Measurements from ENCODE around the gene UBE3B.
"Not testable (repeated sequence)": the region's sequence is repeated elsewhere in the genome, so short reads cannot be mapped to it uniquely, and the experiment has no call there.

The UBE3B gene

DNA sequence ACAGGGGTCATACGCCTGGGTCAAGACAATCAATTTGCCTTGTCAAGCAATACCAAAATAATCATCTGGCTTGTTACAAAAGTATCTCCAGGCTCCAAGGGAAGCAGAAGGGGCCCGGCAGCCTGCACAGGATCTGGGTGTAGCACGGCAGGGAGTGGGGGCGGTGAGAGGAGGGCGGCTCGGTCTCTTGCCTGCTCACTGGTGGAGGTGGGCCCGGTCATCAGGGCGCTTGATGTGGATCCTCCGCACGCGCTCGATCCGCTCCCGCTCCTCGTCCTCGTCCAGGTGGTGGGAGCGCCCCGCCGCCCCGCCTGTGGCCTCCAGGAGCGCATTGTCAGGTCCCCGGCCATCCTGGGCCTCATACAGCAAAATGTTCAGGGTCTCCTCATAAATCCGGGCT lies 26.0 kb upstream of the UBE3B start:
- no peak for DNase-seq

DNA sequence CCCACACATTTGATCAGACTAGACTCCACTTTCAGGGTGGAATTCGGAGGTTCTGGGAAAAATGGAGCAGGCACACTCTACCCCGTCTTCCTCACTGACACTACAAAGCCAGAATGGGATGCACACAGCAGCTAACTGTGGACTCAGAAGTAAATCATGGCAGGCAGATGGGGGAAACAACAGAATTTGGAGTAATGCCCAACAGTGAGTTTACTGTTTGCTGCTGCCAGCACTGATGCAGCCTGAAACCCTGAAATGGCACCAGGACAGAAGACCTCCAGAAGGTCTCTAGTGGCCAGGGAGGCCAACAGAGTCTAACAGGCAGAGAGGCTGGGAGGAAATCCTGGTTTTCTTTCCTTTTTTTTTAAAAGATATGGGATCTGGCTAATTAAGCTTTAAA lies 24.9 kb upstream of the UBE3B start:
- no peak for DNase-seq

DNA sequence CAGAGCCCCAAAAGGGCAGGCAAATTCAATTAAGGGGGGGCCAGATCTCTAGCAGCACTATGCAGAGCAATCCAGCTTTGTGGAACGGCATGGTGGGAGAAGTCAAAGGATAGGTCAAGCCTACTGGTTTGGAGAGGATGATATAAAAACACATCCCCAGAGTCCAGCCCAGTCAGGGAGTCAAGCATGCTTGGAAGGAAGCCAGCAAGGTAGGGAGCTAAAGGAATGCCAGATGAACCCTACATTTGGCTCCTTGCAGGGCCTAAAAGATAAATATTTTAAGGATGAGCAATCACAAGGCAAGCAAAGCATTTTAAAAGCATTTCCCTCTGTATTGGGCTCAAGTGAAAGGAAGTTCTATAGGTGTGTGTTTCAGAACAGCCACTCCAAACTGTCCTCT lies 21.7 kb upstream of the UBE3B start:
- DNase-seq = no peak

DNA sequence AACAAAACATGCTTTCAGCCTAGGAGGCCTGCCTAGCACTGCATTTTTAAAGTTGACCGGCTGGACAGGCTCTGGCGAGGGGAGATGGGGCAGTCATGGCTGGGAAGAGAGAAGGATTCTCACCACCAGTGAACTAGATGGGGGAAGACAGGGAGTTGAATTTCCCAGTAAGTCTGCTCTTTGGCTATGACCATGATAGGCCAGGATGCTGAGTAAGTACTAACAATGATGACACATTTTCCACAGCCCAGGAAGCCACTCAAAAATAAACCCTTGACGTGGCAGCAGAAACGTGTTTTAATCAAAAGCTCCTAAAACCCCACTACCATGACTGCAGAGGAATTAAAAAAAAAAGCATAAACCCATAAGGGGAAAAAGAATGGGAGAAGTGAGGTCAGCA lies 19.3 kb upstream of the UBE3B start:
- DNase-seq = no peak

DNA sequence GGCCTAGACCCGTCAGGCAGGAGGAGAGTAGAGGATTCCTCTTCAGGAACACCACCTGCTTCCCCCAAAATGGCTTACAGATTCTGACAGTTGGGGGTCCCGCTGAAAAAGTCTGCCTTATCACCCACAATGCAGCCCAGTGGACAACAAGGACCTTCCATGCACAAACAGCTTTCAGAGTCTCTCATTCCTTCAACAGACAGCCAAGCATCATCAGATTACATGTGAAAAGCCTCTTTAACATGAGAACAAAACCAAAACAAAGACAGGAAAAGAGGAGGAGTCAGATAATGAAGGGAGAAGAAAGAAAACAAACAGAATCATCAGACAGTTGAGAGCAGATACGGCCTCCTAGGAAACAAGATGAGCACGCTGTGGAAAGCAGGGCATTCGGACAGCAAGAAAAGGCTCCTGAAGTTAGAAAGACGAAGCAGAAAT lies 18.6 kb upstream of the UBE3B start:
- no peak for DNase-seq

DNA sequence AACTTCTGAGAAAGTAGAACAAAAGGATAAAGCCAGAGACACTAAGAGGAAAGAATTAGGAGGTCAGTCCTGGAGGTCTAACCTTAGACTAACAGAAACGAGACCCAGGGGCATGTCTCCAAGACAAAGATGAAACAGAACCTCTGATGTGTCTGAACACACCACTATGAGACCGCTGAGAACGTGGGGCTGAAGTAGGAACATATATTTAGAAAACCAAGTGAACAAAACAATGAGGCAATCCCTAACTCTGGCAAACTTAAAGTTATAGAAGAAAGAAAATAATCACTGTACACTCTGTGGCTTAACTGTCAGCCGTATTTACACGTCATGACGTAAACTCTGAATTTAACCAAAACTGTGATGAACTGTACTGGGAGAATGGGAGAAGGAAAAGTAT lies 18.2 kb upstream of the UBE3B start:
- no peak for DNase-seq

DNA sequence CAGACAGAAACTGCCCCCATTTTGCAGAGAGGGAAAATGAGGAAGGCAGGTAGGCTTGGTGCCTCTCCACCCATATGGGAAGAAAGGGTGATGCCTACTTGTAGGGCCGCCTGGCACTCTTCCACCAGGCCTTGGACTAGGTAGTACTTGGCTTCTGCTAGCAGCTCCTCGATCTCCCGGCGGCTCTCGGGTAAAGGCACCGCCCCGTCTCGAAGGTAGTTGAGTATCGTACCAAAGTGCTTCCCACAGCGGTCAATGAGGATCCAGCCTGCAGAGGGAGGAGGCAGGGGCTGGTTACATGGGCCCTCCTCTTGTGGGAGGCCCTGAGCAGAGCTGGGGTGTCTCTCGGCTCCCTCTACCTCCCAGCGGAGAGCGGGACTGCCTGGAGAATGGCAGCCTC lies 16.9 kb upstream of the UBE3B start:
- DNase-seq = no peak

DNA sequence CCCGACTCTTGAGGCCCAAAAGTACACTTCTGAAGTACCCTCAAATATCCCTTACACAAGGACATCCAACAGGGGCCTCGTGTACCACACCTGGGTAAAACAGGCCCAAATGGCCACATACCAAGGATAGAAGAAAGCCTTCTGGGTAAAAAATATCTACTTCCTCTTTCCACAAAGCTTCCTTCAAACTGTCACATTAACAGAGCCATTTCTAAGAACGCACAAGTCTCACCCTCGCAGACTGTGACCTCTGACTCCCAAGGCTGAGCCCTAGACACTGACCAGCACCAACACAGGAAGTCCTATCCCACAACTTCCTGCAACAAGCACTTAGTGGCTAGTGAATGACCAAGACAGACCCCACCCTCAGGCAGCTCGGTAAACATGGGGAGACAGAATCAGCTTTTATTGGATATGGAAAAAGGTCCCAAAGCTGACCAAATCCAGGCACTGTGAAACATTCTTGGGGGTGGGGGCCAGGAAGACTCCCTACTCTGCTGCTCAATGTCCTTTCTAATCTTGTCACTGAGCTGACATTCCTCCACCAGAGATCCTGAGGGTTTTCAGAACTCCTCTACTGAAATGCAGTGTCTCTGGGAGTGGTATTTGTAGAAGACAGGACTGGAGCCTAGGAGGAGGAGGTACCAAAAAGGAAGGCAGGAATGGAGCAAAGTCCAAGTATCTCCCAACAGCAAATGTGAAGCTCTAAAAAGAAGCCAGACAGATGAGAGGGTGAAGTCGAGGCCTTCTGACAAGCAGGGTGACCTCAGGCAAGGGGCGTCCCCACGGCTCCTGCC lies 16.2 kb upstream of the UBE3B start:
- peak; percentile 20 for DNase-seq

DNA sequence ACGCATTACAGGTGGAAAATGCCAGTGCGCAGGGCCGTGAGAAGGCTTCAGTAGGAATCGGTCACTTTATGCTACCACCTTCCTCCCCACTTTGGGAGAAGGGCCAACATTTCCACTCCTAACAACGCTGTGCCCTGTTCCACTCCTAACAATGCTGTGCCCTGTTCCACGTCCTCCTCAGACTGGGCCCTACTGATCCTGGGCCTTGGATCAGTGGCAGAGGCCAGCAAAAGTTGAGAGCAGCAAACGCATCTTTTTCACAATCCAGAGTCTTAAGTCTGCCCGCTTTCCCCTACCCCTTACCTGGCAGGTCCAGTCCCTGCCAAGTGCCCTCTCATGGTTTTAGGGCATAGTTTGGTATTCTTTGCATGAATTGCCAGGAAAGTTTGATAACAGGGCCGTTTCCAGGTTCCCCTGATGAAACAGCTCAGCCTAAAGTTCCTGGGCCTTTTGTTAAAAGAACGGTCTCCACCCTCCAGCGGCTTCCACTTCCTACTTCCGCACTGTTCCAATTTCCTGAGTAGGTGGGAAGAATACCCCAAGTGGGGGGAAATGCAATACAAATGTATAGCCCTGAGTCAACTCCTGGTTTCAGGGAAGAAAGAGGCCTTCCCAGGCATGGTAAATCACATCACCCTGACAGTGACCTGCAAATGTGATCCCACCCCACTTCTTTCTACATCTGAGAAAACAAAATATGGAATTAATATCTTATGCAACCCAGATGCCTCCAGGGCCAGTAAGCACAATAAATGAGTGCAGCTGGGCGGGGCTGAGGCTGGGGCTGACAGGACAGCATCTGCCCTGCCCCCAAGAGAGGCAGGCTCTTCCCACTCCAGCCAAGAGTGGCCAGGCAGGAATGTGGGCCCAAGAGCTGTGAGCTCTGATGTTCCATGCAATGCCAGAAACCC lies 15.3 kb upstream of the UBE3B start:
- DNase-seq = no peak

DNA sequence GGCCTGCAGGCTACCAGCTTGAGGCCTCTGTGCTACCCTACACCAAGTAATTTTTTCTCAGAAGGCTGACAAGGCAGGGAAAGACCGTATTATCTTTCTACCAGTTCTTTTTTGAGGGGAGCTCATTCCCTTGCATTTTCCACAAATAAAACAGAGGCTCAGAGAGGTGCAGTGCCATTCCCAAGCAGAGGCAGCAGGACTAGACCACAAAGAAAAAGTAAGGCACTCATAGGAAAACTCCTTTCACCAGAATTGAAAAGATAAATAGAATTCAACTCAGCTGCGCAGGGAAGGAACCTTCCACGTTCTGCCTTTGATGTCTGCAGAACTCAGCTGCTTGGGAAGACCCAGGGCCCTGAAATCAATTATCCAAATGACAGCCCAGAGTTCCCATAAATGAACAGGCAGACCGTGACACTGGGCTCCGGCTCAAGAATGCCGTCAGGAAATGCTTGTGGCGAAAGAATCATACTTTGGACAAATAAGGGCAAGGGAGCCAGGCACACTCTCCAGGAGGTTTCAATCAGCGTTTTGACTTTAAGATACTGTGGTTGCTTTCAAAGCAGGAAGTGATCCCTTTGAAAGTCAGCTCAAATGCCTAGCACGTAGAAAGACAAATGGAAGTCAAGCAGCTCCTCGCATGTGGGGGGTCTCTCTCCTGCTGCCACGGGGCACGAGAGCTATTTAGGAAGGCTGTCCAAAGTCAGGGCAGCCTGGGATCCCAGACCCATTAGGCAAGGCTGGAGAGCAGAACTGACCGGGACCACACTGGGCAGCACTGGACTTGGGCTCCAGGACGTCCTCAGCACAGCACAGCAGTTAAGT lies 14.4 kb upstream of the UBE3B start:
- DNase-seq = no peak

DNA sequence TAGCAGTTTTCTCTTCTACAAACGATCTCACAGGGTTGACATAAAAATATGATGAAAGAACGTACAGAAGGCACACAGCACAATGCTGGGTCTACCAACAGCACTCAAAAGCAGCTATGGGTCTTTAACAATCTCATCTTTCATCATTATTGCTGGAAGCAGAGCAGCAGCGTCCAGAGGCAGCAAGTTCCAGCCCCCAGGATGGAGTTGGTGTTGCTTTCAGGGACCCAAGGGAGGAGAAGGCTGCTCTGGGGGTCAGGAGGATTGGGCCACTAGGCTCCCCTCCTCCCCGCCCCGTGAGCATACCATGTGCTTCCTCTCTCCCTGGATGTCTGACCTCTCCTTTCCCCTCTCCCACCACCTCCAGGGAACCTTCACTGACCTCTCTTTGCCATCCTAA lies 13.7 kb upstream of the UBE3B start:
- DNase-seq = no peak

DNA sequence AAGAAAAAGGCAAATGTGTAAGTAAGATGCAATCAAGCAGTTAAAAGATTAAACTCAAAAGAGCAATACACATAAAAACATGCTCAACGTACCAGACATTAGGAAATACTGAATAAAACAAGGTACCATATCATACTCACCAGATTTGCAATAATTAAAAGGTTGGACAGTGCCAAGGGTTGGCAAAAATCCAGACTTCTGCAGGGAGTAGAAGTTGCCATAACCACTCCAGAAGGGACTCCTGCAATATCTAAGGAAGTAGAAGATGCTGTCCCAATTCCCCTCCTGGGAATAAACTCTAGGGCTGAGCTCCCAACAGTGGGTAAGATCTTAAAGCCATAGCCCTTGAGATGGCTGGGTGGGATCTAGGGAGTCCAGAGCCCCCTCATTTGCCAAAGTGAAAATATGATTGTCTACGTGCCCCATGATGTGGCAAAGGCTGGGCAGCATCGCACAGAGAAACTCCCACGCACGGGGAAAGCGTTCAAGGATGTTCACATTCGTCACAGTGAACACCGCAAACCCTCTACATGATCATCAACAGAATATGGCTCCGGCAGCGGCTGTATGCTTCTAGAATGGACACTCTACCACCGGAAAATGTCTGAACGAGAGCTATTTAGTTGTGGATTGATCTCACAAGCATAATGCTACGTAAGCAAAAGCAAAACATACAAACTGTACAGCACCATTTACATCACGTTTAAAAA lies 12.6 kb upstream of the UBE3B start:
- no peak for DNase-seq

DNA sequence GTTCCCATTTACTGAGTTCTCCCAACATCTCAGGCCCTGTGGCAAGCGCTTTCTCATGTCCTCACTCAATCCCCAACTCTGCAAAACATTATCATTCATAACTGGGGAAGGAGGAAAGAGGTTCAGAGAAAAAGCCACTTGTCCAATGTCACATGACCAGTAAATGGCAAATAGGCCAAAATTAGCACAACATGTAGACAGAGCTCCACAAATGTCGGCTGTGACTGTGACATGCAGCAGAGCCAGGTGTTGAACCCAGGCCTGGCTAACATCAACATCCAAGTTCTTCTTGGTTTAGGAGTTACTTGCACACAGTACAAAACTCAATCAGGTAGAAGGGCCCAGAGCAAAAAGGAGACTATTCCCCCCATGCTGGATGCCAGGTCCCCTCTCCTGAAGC lies 11.1 kb upstream of the UBE3B start:
- DNase-seq = no peak

DNA sequence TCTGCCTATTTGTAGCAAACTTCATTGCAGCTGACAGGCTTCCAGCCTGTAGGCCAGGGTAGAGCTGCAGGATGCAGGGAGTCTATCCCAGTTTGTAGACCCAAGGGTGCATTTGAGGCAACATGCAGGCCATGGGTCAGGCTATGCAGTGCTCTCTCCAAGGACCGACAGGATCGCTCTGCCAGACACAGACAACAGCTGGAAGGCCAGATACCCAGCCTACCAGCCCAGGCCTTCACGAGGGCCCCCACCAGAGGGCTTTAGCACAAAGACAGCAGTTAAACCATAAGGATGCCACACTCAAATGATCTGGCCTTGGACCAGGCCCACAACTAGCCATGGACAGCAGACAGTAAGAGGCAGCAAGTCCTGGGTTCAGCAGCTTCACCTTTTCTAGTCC lies 10.6 kb upstream of the UBE3B start:
- no peak for DNase-seq

DNA sequence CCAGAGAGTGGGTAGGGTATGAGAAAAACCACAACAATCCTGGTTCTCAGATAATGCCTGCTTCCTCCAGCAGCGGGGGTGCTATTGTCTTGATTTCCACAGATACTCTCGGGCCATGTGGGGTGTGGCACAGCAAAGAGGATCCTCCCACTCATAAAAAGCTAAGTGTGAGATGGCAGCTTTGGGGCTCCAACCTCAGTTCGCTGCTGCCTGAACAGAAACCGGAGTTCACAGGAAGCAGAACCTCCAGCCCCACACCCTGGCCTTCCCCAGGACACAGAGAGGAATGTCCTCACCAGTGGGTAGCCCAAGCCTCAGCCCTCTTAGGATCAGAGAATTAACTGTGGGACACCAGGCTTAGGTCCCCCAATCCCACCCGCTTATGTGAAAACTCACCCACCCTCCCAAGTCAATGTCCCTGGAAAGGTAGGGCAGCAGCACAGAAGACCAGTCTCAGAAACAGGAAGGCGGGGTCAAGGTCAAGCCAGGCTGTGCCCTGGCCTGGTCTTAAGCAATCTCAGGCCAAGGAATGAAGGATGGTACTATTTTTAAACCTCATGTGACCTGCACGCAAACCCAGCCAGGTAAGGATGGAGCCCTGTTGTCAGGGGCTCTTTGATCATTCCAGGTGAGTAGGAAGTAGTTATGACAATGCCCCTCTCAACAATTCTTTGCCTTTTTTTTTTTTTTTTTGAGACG lies 9.3 kb upstream of the UBE3B start:
- peak; percentile 50 for DNase-seq

DNA sequence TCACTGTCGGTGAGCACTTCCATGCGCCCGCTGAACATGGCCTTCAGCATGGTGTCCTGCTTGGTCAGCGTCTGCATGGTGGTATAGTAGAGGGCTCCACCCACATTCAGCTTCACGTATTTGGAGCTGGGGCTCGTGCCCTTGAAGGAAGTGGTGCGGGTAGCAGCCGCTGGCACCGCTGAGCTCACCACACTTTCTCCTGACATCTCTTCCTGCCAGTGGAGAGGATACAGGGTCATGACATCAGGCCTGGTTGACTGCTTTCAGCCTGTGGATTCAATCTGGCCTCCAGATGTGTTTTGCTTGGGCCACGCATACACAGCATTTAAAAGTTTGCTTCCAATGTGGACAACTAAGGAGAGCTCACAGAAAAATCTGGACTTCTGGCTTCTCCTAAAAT lies 7.9 kb upstream of the UBE3B start:
- DNase-seq = no peak

DNA sequence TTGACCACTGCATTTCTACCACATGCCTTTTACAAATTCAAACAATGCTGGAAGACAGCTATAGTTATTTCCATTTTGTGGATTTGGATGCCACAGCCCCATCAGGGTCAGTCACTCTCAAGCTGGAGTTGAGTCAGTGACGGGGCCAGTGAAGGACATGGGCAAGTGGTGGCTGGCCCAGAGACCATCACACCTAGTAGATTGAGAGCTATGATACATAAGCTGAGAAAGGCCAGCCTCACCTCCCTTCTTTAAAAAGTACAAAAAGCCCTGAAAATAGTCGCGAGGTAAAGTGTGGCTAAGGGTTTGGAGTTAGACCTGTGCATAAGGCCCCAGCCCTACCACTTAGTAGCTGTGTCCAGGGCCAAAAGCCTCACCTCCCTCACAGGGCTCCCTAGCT lies 4.4 kb upstream of the UBE3B start:
- DNase-seq = no peak

DNA sequence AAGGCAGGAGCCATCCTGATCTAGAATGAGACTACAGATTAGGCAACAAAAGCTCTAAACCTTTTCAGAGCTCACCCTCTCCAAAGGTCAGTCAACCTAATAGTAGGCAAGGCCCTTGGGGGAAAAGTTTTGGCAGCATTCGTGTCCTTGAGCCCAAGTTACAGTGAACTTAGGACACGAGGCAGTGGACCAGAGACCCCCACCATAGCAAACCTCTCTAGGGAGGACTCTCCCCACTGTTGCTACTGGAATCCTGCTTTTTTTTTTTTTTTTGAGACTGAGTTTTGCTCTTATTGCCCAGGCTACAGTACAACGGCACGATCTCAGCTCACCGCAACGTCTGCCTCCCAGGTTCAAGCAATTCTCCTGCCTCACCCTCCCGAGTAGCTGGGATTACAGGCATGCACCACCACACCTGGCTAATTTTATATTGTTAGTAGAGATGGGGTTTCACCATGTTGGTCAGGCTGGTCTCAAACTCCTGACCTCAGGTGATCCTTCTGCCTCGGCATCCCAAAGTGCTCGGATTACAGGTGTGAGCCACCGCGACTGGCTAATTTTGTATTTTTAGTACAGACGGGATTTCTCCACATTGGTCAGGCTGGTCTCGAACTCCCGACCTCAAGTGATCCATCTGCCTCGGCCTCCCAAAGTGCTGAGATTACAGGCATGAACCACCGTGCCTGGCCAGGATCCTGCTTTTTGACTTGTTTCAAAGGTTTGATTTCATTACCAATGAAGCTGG lies 3.7 kb upstream of the UBE3B start:
- DNase-seq = not testable (repeated sequence)

DNA sequence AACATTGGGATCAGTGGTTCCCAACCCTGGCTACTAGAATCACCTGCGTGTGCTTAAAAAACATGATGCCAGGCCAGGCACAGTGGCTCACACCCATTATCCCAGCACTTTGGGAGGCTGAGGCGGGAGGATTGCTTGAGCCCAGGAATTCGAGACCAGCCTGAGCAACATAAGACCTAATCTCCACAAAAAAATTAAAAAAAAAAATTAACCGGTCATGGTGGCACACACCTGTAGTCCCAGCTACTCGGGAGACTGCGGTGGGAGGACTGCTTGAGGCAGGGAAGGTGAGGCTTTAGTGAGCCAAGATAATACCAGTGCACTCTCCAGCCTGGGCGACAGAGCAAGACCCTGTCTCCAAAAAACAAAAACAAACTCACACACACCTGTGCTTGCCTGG lies 2.3 kb upstream of the UBE3B start:
- DNase-seq = no peak

DNA sequence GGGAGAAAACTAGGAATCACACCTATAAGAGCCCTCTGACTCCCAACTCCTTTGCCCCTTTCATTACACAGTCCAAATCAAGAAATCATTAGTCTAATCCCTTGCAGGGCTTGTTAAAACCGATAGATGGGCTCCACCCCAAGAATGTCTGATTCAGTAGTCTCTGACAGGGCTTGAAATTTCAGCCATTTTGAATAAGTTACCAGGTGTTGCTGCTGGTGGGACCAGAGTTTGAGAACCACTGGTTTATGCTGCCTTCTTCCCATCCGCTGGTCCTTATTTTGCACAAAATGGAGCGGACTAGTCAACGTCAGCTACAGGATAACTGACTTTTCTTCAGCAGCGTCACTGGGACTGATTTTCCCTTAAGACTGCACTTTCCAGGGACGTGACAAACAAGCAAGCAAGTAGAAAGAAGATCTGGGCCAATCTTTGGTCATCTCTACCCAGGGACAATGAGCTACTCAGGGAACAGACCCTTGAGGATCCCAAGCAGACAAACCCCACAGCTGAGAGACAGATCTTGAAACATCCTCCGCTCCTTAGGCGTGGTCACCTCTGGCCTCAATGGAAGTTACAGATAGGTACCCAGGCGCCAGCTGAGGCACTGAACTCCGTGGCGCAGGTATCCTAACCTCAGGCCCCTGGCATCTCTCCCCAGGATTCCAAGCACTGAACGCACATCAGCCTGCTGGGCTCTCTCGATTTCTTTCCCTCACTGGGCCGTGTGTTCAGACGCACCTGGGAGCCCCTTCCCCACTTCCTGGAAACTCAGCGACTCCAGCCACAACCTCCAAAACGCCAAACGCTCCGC lies 1.2 kb upstream of the UBE3B start:
- DNase-seq = no peak
